NCI-H510A (cell line): ENCODE measurements around the gene CTNNAL1.
A peak's percentile ranks its signal among the peaks of the same experiment; 100 is the strongest.

Source experiments
- DNase-seq: peaks from one replicate; lab custom pipeline; 2025; lab: John Stamatoyannopoulos, UW

Gene CTNNAL1

GRCh38 chr9:109028457-109028856, 15.2 kb upstream of the CTNNAL1 start:
- DNase-seq = no peak

- no peak for DNase-seq
These were observed 13.9 kb upstream of the CTNNAL1 start for GRCh38 chr9:109027176-109027575.

- no peak for DNase-seq
These were observed 13.0 kb upstream of the CTNNAL1 start for GRCh38 chr9:109026306-109026705.

GRCh38 chr9:109022873-109023272, 9.6 kb upstream of the CTNNAL1 start:
- DNase-seq = no peak

- DNase-seq = no peak
These were observed 7.5 kb upstream of the CTNNAL1 start for GRCh38 chr9:109020581-109021511.

- DNase-seq = no peak
These were observed 6.8 kb upstream of the CTNNAL1 start for GRCh38 chr9:109020113-109020512.

GRCh38 chr9:109019420-109019819, 6.1 kb upstream of the CTNNAL1 start:
- DNase-seq = no peak

GRCh38 chr9:109017493-109017892, 4.2 kb upstream of the CTNNAL1 start:
- no peak for DNase-seq

GRCh38 chr9:109017061-109017460, 3.8 kb upstream of the CTNNAL1 start:
- no peak for DNase-seq

- DNase-seq = no peak
These were observed 2.8 kb upstream of the CTNNAL1 start for GRCh38 chr9:109016132-109016531.

GRCh38 chr9:109014608-109015280, 1.4 kb upstream of the CTNNAL1 start:
- no peak for DNase-seq

- no peak for DNase-seq
These were observed 644 bp upstream of the CTNNAL1 start for GRCh38 chr9:109013679-109014607.

GRCh38 chr9:109012009-109012875, 1.1 kb downstream of the CTNNAL1 start:
- peak; percentile 27 for DNase-seq

GRCh38 chr9:109011231-109011671, 2.0 kb downstream of the CTNNAL1 start:
- DNase-seq = no peak

GRCh38 chr9:109010746-109011145, 2.6 kb downstream of the CTNNAL1 start:
- DNase-seq = no peak

- no peak for DNase-seq
These were observed 7.6 kb downstream of the CTNNAL1 start for GRCh38 chr9:109005678-109006077.

- no peak for DNase-seq
These were observed 10.2 kb downstream of the CTNNAL1 start for GRCh38 chr9:109003116-109003515.

GRCh38 chr9:109002141-109002540, 11.2 kb downstream of the CTNNAL1 start:
- no peak for DNase-seq

- DNase-seq = no peak
These were observed 12.0 kb downstream of the CTNNAL1 start for GRCh38 chr9:109001275-109001676.

GRCh38 chr9:108997112-108997511, 16.2 kb downstream of the CTNNAL1 start:
- DNase-seq = no peak

- DNase-seq = no peak
These were observed 16.7 kb downstream of the CTNNAL1 start for GRCh38 chr9:108996643-108997042.
